ENCODE measurements around the gene ERBB4. TPM values are rescaled to one million over a fixed set of nuclear protein-coding genes. Genes with fewer than 3 reads are reported as not detected.

The ERBB4 gene
- total RNA-seq, 1 donor from 2014 or later, result 9.9 TPM

DNA sequence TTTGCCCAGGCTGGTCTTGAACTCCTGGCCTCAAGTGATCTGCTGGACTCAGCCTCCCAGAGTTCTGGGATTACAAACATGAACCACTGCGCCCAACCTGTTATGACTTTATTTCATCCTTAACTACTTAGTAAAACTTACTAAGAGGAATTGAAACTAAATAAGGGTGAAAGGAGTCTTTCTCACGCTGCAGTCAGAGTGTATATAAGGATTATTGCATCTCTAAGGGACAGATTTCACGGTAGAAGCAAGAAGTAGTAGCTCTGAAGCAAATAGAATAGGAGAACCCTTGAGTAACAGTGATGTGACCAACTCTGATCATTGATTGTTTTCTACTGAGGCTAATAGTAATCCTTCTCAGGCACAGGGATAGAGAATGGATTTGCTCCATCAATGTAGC, 1022.1 kb downstream of the ERBB4 start:
- Mint-ChIP-seq H3K27me3 (no peaks in the 10 kb centered on the region), H3K9me3 (no peaks in the 10 kb centered on the region), H3K4me3 (no peak overlapping the region), H3K36me3 (no peaks in the 10 kb centered on the region), H3K4me1 (ENCODE audit: unreplicated experiment) (peaks cover 18% of the 10 kb centered on the region), H3K27ac (no peak overlapping the region)
- TF ChIP-seq, protein P1, sequence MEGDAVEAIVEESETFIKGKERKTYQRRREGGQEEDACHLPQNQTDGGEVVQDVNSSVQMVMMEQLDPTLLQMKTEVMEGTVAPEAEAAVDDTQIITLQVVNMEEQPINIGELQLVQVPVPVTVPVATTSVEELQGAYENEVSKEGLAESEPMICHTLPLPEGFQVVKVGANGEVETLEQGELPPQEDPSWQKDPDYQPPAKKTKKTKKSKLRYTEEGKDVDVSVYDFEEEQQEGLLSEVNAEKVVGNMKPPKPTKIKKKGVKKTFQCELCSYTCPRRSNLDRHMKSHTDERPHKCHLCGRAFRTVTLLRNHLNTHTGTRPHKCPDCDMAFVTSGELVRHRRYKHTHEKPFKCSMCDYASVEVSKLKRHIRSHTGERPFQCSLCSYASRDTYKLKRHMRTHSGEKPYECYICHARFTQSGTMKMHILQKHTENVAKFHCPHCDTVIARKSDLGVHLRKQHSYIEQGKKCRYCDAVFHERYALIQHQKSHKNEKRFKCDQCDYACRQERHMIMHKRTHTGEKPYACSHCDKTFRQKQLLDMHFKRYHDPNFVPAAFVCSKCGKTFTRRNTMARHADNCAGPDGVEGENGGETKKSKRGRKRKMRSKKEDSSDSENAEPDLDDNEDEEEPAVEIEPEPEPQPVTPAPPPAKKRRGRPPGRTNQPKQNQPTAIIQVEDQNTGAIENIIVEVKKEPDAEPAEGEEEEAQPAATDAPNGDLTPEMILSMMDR (conservative IDR thresholded peaks at IDR 0.05), result no peak
- DNase-seq (ENCODE audit: extremely low spot score, unreplicated experiment), result no peak

GRCh38 chr2:211514049-211514448, 1024.6 kb downstream of the ERBB4 start:
- H3K36me3 Mint-ChIP-seq, result no peaks in the 10 kb centered on the region
- H3K4me3 Mint-ChIP-seq, result no peak overlapping the region
- H3K4me1 Mint-ChIP-seq (ENCODE audit: unreplicated experiment), result peaks cover 18% of the 10 kb centered on the region
- H3K9me3 Mint-ChIP-seq, result no peaks in the 10 kb centered on the region
- TF ChIP-seq, protein P1 (conservative IDR thresholded peaks at IDR 0.05), result no peak
- no peak for DNase-seq (ENCODE audit: extremely low spot score, unreplicated experiment)
- peak overlapping the region; percentile 97 for H3K27ac Mint-ChIP-seq
- H3K27me3 Mint-ChIP-seq, result no peaks in the 10 kb centered on the region

DNA sequence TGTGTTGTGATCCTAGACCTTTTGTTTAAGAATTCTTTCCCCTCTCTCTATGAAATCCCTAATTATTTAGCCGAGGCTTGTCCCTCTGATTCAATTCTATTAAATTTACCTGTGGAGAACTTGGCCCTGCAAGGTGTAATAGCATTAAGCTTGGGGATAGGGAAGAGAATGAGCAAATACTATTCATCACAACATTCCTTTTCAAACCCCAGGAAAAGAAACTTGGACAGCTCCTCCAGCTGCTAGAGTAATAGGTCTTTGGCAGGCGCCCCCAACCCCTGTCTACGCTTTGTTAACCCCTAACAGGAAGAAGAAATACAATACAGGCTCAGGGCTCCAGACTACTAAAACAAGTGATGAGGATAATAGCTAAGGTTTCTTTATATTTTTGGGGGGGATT, 1025.2 kb downstream of the ERBB4 start:
- Mint-ChIP-seq H3K4me1 (ENCODE audit: unreplicated experiment) (peaks cover 18% of the 10 kb centered on the region), H3K36me3 (no peaks in the 10 kb centered on the region), H3K4me3 (peak overlapping the region; percentile 35), H3K27me3 (no peaks in the 10 kb centered on the region), H3K9me3 (no peaks in the 10 kb centered on the region), H3K27ac (peak overlapping the region; percentile 97)
- TF ChIP-seq, protein P1 (conservative IDR thresholded peaks at IDR 0.05), result no peak
- no peak for DNase-seq (ENCODE audit: extremely low spot score, unreplicated experiment)

- Mint-ChIP-seq H3K9me3 (no peaks in the 10 kb centered on the region), H3K27ac (peak overlapping the region; percentile 97), H3K4me1 (ENCODE audit: unreplicated experiment) (peaks cover 18% of the 10 kb centered on the region), H3K4me3 (peak overlapping the region; percentile 35), H3K36me3 (no peaks in the 10 kb centered on the region), H3K27me3 (no peaks in the 10 kb centered on the region)
- TF ChIP-seq, protein P1 (conservative IDR thresholded peaks at IDR 0.05), result no peak
- DNase-seq (ENCODE audit: extremely low spot score, unreplicated experiment), result no peak
Observed at GRCh38 chr2:211512806-211513205, 1025.8 kb downstream of the ERBB4 start.

- TF ChIP-seq, protein P1 (conservative IDR thresholded peaks at IDR 0.05), result peak; percentile 47
- H3K4me3 Mint-ChIP-seq, result no peak overlapping the region
- no peaks in the 10 kb centered on the region for H3K36me3 Mint-ChIP-seq
- peaks cover 31% of the 10 kb centered on the region for H3K9me3 Mint-ChIP-seq
- H3K4me1 Mint-ChIP-seq (ENCODE audit: unreplicated experiment), result peaks cover 3% of the 10 kb centered on the region
- no peak overlapping the region for H3K27ac Mint-ChIP-seq
- DNase-seq (ENCODE audit: extremely low spot score, unreplicated experiment), result no peak
- no peaks in the 10 kb centered on the region for H3K27me3 Mint-ChIP-seq
Observed at GRCh38 chr2:211503856-211504255, 1034.7 kb downstream of the ERBB4 start.

- H3K27me3 Mint-ChIP-seq, result no peaks in the 10 kb centered on the region
- H3K27ac Mint-ChIP-seq, result no peak overlapping the region
- no peaks in the 10 kb centered on the region for H3K36me3 Mint-ChIP-seq
- TF ChIP-seq, protein P1 (conservative IDR thresholded peaks at IDR 0.05), result no peak
- DNase-seq (ENCODE audit: extremely low spot score, unreplicated experiment), result no peak
- peaks cover 31% of the 10 kb centered on the region for H3K9me3 Mint-ChIP-seq
- no peak overlapping the region for H3K4me3 Mint-ChIP-seq
- H3K4me1 Mint-ChIP-seq (ENCODE audit: unreplicated experiment), result peaks cover 3% of the 10 kb centered on the region
Observed at GRCh38 chr2:211503198-211503597, 1035.4 kb downstream of the ERBB4 start.

All from type B pancreatic cell (in vitro differentiated cells).